Measurements from ENCODE around the gene PHC1. TPM values are rescaled to one million over a fixed set of nuclear protein-coding genes. Genes with fewer than 3 reads are reported as not detected.
"Not testable (repeated sequence)": the region's sequence is repeated elsewhere in the genome, so short reads cannot be mapped to it uniquely, and the experiment has no call there.

PHC1 gene
- 0.79 and 2.5 TPM in 2 replicates for total RNA-seq (2014; rRNA removed; shearing (Covaris generic))

DNA sequence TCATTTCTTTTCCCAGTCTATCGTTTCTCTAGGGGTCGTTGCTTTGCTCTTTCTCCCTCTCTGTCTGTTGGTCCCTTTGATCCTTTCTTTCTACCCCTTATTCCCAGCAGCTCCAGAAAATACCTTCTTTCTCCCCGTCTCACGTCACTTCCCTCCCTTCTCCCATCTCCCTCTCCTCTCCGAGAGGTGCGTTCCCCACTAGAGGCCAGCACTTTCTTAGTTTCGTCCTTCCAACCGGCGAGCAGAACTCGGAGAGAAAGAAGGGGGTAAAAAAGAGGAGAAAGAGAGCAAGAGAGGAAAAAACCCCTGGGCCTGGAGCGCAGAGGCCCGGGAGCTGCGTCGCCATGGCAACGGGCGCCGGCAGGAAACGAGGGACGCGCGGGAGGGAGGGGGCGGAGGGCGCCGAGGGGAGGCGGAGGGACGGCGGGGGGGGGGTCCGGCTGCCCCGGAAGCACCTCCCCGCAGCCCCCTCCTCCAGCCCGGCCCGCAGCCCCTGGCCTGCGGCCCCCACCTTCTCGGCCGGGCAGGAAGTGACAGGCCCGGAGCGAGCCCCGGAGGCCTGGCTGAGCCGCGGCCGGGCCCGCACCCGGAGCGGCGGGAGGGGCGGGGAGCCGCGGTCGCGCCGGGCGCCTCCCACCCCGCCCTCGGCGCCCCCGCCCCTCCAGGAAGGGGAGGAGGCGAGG lies at the start of gene PHC1:
Gene PHC1, plus strand, starts transcription at position 477 of the 683 bp plus-strand sequence. CDS start 3,169 bp downstream, outside the sequence.
- peak; percentile 37 for DNase-seq (ENCODE audit: low spot score)

DNA sequence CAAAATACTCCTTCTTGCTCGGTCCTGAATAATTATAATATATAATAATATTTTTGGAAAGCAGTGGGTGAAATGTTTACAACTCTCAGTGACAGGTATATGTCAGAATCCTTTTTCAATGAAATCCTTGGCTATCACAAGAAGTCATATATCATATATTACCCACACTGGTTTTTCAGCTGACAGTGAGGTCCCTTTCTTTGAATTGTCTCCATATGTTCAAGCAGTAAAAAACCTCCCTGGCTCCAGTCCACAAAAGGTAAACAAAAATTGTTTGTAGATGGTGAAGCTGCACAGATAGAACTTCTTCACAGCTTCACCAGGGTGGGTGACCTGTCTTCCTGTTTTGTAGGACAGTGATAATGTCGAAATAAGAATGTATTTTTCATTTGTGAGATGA lies 47.9 kb upstream of the PHC1 start:
- no peak for DNase-seq (ENCODE audit: low spot score)

- DNase-seq (ENCODE audit: low spot score), result no peak
Observed at GRCh38 chr12:8867009-8867408, 47.3 kb upstream of the PHC1 start.

- DNase-seq (ENCODE audit: low spot score), result no peak
Observed at GRCh38 chr12:8867786-8868185, 46.5 kb upstream of the PHC1 start.

DNA sequence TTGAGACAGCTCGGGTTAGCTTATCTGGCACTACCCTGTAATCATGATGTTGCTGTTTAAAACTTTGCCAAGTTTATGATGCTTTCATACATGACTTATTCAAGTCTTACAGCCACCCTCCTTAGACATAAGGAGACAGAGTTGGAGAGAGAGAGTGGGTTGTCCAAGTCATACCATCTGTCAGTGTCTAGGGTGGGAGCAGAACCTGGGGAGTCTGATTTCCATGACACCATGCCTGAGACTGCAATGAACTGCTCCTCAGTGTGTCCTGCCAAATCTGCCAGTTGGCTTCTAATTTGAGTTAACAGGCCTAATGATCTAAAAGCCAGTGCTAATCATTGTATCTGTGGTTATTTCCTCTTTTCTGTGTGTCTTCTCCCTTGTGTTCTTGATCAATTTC lies 43.7 kb upstream of the PHC1 start:
- DNase-seq (ENCODE audit: low spot score), result no peak

- DNase-seq (ENCODE audit: low spot score), result no peak
Observed at GRCh38 chr12:8871068-8871467, 43.2 kb upstream of the PHC1 start.

GRCh38 chr12:8876887-8877286 lies 37.4 kb upstream of the PHC1 start:
- DNase-seq (ENCODE audit: low spot score), result no peak

DNA sequence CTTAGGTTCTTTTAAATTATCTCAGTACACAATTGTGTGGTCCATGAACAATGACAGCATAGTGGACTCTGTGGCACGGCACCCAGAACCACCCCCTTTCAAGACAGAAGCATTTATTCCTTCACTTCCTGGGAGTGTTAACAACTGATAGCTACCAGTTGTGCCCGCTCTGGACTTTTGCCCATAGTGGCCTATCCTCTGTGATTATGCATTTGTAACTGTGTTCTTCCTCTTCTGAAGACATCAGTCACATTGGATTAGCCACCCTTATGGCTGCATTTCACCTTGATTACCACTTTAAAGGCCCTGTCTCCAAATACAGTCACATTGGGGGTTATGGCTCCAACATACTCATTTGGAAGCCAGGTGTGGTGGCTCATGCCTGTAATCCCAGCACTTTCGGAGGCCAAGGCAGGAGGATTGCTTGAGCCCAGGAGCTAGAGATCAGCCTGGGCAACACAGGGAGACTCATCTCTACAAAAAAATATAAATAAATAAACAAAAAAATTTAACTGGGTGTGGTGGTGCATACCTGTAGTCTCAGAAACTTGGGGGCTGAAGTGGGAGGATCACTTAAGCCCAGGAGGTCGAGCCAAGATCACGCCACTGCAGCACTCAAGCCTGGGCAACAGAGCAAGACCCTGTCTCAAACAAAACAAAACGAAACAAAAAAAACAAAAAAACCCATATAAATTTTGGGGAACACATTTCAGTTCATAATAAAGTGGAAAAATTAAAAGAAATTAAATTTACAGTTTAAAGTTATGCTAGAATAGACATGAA lies 27.6 kb upstream of the PHC1 start:
- no peak for DNase-seq (ENCODE audit: low spot score)

GRCh38 chr12:8887285-8887715 lies 27.0 kb upstream of the PHC1 start:
- DNase-seq (ENCODE audit: low spot score), result no peak

DNA sequence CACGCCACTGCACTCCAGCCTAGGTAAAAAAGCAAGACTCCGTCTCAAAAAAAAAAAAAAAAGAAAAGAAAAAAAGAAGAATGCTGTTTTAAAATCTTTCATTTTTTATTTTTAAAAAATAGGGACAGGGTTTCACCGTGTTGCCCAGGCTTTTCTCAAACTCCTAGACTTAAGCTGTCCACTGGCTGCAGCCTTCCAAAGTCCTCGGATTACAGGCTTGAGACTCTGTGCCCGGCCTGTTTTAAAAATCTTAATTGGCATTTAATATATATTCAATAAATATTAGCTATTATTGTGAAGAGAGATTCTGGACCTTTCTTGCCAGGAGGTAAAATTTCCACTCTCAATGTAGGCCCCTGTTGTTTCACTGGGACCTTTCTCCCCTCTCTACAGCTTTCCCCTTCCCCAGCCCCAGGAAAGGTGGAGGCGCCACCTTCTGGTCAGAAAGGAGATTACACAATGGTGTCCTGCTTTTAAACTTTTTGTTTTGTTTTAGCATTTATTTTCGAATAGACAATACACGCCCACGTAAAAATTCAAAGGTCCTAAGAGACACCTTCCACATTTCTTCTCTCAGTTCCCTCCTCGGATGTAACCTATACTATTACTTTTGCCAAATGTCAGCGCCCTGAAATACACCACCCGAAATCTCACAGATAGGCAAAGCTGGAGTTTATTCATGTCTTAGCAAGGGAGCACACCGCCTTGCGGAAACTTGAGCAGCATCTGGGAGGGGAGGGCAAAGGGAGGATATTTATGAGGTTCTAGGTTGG lies 23.8 kb upstream of the PHC1 start:
- DNase-seq (ENCODE audit: low spot score), result peak; percentile 61

- no peak for DNase-seq (ENCODE audit: low spot score)
Observed at GRCh38 chr12:8891976-8892375, 22.3 kb upstream of the PHC1 start.

DNA sequence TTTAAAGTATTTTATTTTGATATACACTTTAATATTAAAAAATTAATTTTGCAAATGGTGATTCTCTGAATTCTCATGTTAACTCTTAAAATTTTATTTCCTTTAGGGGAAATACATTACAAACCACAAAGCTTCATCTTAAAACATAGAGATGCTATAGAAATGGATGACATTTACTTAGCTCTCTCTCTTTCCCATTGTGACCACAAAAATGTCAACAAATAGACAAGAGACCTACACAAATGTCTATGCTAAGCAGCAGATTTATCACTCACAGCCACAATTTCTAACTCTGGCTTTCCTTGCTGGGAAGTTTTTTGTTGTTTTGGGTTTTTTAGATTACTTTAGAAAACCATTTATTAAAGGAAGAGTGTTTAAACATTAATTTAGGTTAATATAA lies 19.9 kb upstream of the PHC1 start:
- no peak for DNase-seq (ENCODE audit: low spot score)

DNA sequence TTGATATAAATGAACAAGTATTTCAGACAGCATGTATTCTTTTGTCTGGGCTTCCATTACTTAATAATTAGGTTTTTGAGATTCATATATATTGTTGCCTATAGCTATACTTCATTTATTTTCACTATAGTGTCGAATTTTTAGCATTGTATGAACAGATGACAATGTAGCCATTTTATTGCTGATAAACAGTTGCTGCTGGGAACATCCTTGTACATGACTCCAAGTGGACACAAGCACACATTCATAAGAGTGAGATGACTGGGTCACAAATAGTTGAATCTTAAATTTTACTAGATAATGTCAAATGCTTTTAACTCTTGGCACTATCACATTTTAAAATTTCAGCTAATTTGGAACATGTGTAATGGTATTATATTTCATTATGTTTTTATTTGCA lies 19.3 kb upstream of the PHC1 start:
- no peak for DNase-seq (ENCODE audit: low spot score)

GRCh38 chr12:8897081-8897480 lies 17.2 kb upstream of the PHC1 start:
- DNase-seq (ENCODE audit: low spot score), result no peak

DNA sequence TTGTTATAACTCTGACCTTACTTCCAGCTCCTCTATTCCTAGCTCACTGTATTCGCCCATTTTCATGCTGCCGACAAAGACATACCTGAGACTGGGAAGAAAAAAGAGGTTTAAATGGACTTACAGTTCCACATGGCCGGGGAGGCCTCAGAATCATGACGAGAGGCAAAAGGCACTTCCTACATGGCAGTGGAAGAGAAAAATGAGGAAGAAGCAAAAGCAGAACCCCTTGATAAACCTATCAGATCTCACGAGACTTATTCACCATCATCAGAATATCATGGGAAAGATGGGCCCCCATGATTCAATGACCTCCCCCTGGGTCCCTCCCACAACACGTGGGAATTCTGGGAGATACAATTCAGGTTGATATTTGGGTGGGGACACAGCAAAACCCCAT lies 14.5 kb upstream of the PHC1 start:
- no peak for DNase-seq (ENCODE audit: low spot score)

GRCh38 chr12:8902703-8903102 lies 11.6 kb upstream of the PHC1 start:
- DNase-seq (ENCODE audit: low spot score), result not testable (repeated sequence)

DNA sequence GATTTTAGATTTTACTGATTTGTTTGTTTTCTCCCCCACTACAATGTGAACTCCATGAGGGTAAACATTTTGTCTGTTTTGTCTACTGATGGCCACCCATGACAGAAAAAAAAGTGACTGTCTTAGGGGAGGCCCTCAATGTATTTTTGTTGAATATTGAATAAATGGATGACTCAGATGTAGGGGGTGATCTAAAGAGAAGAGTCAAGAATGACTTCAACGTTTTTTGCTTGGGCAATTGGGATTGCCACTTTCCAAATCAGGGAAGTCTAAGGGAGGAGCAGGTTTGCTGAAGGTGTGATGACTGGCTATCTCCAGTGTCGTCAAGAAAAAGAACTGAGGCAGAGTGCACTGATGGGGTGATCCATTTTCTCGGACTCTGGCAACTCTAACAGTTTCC lies 10.7 kb upstream of the PHC1 start:
- DNase-seq (ENCODE audit: low spot score), result no peak

DNA sequence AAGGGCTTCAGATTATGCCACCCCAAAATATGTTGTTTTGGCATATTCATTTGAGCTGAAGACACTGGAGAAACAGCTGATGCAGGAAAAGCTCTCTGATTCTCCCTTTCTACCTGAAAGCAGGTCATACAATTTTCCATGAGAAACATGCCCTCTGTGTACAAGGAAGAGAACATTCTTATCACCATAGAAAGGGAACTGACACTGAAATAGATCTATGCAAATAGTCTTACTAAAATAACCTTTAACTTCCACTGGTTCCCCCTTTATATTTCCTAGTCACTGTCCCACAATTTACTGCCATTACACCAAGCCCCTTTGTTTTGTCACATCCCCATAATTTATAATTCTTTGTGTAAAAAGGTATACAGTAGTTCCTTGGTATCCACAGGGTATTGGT lies 9.6 kb upstream of the PHC1 start:
- DNase-seq (ENCODE audit: low spot score), result no peak

GRCh38 chr12:8905546-8905945 lies 8.8 kb upstream of the PHC1 start:
- DNase-seq (ENCODE audit: low spot score), result no peak

GRCh38 chr12:8906266-8907180 lies 7.8 kb upstream of the PHC1 start:
- no peak for DNase-seq (ENCODE audit: low spot score)

DNA sequence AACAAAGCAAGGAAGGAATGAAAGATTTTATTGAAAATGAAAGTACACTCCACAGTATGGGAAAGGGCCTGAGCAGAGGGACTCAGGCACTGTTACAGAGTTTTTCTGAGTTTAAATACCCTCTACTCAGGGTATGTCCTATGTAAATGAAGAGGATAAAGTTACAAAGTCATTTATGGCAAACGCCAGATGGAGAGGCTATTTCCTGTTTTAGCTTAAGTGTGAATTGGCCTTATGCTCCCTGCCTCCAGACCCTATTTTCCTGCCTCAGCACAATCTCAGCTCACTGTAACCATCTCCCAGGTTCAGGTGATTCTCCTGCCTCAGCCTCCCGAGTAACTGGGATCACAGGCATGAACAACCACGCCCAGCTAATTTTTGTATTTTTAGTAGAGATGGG lies 6.8 kb upstream of the PHC1 start:
- DNase-seq (ENCODE audit: low spot score), result no peak
